ENCODE results near the gene TNF.
A peak's percentile ranks its signal among the peaks of the same experiment; 100 is the strongest.
"Not testable (repeated sequence)": the region's sequence is repeated elsewhere in the genome, so short reads cannot be mapped to it uniquely, and the experiment has no call there.

TNF gene

GRCh38 chr6:31587791-31588777, 12.7 kb downstream of the TNF start:
- no peak for DNase-seq (ENCODE audit: low read depth, low spot score)

- no peak for DNase-seq (ENCODE audit: low read depth, low spot score)
Measured at GRCh38 chr6:31588871-31589650, 13.7 kb downstream of the TNF start.

GRCh38 chr6:31590691-31591090, 15.3 kb downstream of the TNF start:
- DNase-seq (ENCODE audit: low read depth, low spot score) = not testable (repeated sequence)

- DNase-seq (ENCODE audit: low read depth, low spot score) = no peak
Measured at GRCh38 chr6:31592396-31592771, 17.0 kb downstream of the TNF start.

- no peak for DNase-seq (ENCODE audit: low read depth, low spot score)
Measured at GRCh38 chr6:31597006-31597405, 21.6 kb downstream of the TNF start.

GRCh38 chr6:31607317-31607716, 32.0 kb downstream of the TNF start:
- no peak for DNase-seq (ENCODE audit: low read depth, low spot score)

GRCh38 chr6:31609519-31610406, 34.4 kb downstream of the TNF start:
- DNase-seq (ENCODE audit: low read depth, low spot score) = no peak

- DNase-seq (ENCODE audit: low read depth, low spot score) = no peak
Measured at GRCh38 chr6:31610968-31611367, 35.6 kb downstream of the TNF start.

GRCh38 chr6:31614075-31614619, 38.8 kb downstream of the TNF start:
- no peak for DNase-seq (ENCODE audit: low read depth, low spot score)

- no peak for DNase-seq (ENCODE audit: low read depth, low spot score)
Measured at GRCh38 chr6:31614684-31615578, 39.6 kb downstream of the TNF start, which contains the start of gene AIF1. Gene AIF1 (plus strand): TSS chr6:31615234. CDS start chr6:31615330, 96 bp downstream.

- no peak for DNase-seq (ENCODE audit: low read depth, low spot score)
Measured at GRCh38 chr6:31615748-31616147, 40.4 kb downstream of the TNF start.

- no peak for DNase-seq (ENCODE audit: low read depth, low spot score)
Measured at GRCh38 chr6:31617010-31617409, 41.6 kb downstream of the TNF start.

- DNase-seq (ENCODE audit: low read depth, low spot score) = peak; percentile 99
Measured at GRCh38 chr6:31619805-31620585, 44.6 kb downstream of the TNF start.

- no peak for DNase-seq (ENCODE audit: low read depth, low spot score)
Measured at GRCh38 chr6:31620586-31621319, 45.4 kb downstream of the TNF start, which contains the start of gene PRRC2A. Gene PRRC2A (plus strand): TSS chr6:31620715. CDS start chr6:31622790, 2,075 bp downstream.

- no peak for DNase-seq (ENCODE audit: low read depth, low spot score)
Measured at GRCh38 chr6:31621320-31621939, 46.1 kb downstream of the TNF start.

GRCh38 chr6:31621991-31622390, 46.6 kb downstream of the TNF start:
- no peak for DNase-seq (ENCODE audit: low read depth, low spot score)

- DNase-seq (ENCODE audit: low read depth, low spot score) = no peak
Measured at GRCh38 chr6:31622684-31623091, 47.3 kb downstream of the TNF start.

- DNase-seq (ENCODE audit: low read depth, low spot score) = no peak
Measured at GRCh38 chr6:31624070-31624469, 48.7 kb downstream of the TNF start.

Data from smooth muscle cell of the brain vasculature (primary cell).